NCI-H82 (cell line): ENCODE data around the gene PLCD3.
A peak's percentile ranks its signal among the peaks of the same experiment; 100 is the strongest.

ENCODE experiments used
- DNase-seq: peaks from one replicate; lab custom pipeline; 2025; lab: John Stamatoyannopoulos, UW

Gene PLCD3

DNA sequence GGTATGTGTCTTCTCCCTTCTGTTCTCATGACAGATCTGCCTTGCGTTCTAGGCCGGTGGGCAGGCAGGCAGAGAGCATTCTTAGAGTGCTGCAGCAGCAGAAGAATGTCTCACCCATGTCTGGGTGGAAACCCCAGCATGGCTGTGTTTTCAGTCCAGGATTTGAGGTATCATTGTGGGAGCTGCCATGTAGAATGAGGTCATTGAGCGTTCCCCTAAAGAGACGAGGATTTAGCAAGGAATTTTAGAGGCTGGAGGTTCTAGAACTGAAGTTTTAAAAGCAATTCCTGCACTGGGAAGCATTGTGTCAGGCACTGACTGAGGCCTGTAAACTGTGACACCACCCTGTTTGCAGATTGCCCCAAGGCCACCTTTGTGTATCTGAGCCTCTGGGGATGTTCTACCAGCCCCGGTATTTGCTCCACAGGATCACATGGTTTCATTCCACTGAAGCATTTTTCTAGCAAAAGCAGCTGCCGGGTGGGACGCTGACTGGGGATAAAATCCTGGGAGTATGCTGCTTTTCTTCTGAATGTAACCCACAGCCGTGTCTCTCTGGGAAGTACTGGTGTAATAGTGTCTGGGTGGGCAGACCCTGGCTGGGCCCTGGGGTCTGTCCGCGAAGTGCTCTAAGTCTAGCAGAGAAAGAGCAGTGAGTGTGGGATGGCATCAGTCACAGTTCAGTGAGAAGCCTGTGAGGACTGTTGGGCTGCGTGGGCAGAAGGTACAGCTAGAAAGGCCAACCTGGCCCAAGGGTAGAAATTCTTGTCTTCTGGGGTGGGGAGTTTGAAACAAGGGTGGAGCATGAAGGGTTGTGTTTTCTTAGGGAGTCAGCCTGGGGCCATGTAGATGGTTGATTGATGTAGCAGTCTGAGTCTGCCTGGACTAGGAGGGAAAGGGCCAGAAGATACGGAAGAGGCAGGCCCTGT is 30.2 kb downstream of the PLCD3 start:
- DNase-seq, result no peak

DNA sequence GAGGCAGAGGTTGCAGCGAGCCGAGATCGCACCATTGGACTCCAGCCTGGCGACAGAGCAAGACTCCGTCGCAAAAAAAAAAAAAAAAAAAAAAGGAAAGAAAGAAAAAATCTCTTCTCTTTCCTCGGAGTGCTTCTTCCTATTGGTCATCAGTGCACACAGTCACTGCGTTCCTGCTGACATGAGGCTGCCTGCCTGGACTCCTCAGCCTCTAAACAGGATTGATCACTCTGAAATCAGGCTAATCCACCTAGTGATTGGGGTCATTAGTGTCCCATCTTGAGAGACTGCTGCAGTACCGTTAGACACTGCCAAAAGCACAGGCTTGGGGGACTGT is 30.8 kb downstream of the PLCD3 start:
- no peak for DNase-seq

DNA sequence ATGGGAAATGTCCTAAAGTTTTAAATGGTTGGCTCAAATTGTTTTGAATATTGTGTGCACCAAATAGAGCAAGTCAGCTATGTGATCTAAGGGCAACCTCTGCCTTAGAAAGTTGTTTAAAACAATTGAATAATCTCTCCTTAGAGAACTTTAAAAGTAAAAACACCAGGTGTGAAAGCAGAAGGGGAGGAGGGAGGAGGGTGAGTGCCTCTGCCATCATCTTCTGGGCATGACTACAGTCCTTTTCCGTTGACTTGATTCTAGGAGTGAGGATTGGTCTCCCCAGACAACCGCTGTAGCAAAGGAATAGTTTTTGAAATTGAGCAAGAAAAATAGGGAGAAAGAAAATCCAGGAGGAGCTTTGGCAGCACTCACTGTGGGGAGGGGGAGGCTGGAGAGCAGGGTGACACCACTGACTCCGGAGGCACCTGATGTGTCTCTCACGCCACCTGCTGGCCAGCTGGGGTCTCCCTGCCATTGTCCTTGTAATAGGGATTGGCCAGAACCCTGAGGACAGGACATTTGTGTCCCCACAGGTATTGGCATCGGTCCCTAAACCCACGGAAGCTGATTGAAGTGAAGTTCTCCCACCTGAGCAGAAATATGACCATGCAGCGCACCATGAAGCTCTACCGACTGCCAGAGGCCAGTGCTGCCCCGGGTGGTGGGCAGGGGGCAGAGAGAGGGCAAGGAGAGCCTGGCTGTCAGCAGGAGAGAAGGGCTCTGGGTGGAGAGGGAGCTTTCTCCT is 33.3 kb downstream of the PLCD3 start:
- peak; percentile 92 for DNase-seq

DNA sequence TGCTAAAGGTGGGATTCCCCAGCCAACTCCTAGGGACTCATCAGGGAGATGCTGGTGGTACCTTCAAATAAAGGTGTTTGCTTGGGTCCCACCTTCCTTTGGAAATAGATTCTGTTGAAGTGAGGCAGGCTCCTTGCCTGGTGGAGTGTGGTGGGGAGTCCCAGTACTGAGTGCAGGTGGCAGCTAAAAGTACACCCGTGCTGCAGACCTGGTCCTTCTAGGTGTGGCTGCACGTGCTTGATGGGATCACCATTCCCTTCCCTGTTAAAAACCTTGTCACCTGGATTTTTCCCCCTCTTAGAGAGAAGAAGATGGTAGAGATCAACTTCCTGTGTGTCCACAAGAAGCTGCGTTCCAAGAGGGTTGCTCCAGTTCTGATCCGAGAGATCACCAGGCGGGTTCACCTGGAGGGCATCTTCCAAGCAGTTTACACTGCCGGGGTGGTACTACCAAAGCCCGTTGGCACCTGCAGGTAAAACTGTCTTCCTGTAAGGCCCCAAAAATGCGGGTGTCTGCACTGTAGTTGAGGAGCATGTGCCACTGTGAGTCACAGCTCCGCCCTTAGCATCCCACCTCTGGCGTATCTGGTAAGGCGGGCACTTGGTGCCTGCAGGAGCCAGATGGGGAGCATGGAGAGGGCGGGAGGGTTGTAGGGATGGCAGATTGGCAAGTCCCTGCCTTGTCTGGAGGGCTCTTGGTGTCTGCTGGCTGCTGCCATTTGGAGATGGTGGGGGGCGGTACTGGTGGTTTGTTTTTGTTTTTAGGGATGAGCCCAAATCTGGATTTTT is 34.0 kb downstream of the PLCD3 start:
- no peak for DNase-seq

DNA sequence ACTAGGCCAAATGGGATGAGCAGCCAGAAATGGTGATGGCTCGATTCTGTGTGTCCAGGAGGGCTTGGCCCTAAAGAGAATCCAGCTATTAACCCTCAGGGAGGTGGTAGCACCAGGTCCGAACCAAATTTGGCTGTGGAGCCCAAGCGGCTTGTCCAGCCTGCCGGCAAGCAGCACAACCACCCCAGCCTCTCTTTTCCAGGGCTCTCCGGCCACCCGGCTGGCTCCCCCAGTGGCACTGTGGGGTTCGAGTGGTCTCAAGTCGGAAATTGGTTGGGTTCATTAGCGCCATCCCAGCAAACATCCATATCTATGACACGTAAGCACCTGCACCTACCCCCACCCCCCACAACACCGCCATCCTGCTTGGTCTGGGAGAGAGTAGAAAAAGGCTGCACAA is 35.4 kb downstream of the PLCD3 start:
- DNase-seq, result no peak

DNA sequence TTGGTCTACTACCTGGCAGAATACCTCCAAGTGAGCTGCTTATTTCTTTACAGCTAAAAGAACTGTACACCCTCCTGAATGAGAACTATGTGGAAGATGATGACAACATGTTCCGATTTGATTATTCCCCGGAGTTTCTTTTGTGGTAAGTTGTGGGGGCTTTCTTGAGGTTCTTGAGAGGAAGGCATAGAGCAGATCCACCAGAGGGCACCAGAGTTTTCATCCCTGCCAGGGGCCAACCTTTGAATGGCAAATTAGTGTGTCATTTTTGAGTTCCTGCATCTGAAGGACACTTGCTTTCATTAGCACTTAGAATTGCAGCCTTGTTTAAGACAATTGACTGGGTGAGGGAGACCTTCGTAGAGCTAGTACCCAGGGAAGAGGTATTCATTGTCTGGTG is 36.2 kb downstream of the PLCD3 start:
- peak; percentile 50 for DNase-seq

DNA sequence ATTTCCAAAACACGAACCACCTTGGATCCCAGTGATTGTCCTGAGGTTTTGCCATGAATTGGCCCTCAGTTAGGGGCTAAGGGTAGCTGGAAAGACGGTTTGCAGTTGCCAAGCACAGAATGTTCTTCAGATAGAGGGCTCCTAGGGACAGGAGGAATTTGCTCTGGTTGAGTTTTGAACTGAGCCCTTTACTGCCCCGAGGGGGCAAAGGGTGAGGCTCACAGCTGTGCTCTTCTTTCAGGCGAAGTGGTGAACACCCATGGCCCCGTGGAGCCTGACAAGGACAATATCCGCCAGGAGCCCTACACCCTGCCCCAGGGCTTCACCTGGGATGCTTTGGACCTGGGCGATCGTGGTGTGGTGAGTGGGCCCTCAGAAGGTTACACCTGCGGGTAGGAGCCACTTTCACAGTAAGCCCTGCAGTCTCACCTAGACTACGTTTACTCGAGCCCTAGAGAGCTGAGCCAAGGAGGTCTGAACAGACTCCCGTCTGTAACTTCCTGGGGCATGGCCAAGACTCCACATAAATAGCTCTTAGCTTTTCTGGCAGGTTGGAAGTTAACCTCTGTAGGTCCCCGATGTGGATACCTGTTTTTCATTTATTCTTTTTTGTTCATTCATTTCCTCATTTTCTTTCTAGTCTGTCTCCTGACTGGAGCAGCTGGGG is 38.7 kb downstream of the PLCD3 start:
- DNase-seq, result no peak

DNA sequence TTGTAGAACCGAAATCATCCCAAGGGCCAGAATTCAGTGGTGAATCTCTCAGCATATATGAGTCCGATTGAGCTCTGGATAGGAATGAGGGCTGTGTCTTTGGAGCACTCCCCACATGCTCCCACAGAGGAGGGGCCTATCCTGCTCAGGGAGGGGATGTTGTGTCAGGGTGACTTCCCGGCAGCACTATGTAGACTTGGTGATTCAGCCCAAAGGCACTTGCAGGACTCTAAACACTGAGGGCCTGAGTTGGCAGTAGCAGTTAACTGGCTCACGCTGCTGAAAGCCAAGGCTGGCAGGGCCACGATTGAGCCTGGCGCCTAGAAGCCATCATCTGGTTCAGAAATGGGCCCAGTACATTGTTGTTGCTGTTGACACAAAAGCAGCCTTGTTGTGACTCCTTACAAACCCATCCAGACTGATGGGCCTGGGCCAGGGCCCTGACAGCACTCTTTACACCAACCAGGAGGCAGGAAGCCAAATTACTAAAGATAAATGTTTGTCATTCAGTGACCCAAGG is 39.3 kb downstream of the PLCD3 start:
- no peak for DNase-seq

DNA sequence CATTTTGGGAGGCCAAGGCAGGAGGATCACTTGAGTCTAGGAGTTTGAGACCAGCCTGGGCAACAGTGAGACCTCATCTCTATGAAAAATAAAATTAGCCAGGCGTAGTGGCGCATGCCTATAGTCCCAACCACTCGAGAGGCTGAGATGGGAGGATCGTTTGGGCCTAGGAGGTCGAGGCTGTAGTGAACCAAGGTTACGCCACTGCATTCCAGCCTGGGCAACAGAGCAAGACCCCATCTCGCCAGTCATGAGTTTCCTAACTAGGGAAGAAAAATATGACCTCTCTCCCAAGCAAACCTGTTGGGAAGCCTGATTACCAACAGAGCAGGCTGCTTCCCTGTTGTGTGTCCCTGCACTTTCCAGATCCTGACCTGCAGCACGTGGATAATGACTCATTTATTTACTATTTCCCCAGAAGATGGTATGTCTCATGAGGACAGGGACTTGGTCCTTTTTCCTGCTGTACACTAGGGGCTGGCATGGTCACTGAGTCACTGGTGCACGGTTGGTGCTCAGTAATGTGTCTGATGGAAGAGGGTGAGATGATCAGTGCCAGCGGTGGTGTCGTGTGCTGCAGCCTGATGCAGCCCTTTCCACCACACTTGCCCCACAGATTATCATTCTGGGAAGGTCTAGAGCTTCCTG is 40.4 kb downstream of the PLCD3 start:
- DNase-seq, result no peak

DNA sequence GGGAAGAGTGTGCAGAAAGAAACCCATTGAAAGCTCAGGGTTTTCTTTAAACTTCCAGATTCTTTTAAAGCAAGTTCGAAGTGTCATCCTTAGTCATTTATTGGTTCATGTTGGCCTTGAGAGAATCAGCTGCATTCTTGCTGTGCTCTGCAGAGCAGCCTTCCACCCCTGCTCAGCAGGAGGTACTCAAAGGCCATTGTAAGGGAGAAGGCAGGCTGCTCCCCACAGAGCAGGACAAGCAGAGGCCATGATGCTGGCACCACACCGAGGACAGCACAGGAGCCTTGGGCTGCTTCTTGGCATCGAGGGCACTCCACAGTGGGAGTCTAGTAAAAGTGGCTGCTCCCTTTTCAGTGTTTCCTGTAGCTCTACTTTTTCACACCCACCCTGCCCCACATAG is 41.6 kb downstream of the PLCD3 start:
- no peak for DNase-seq

DNA sequence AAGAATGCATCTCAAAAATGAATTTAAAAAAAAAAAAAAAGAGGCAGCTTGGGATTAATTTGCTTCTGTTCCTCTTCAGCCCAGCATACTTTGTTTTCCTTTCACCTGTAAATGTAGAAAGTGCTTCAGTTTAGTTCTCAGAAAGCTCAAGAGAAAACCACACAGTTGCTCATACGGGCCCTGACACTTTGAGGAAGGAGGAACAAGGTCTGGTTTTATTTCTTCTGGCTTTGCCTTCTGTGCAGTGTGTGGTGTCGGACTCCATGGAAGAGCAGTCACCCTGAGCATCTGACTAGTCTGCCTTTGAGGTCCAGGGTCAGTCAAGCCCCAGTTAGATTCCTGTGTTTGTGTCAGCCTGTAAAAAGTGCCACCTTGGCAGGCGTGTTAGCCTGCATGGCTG is 43.6 kb downstream of the PLCD3 start:
- DNase-seq, result no peak

DNA sequence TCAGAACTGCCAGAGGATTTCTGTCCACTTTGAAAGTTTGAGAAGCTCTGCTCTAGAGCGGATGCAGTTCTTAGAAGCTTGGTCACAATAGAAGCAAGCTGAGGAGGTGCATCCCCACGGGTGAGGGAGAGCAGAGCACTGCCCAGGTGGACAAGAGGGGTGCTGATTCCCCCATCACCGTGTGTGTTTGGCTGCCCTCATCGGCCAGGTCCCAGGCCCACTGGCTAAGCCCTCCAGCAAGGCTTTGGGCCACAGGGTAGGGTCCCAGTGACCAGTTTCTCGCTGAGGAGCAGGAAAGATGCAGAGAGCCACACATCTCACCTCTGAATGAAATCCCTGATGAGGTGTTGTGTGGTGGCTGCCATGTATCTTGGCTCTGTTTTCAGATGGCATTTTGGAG is 44.3 kb downstream of the PLCD3 start:
- no peak for DNase-seq

DNA sequence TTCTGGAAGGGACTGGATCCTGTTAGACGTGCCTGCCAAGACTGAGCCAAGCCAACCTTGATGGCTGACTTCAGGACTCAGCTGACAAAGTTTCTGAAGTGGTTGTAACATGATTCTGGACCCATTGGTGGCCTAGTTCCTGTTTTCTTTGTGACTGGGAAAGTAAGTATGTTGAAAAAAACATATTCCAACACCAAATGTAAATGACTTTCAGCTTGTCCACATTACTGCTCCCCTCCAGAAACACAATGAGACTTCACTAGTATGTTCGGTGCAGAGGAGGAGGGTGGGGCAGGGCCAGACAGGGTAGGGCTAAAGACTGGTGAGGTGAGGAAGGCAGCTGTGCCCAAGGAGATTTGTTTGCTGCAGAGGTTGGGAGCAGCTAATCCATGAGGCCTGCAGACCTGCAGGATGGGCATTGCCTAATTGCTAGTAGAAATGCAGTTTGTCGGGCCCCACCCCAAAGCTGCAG is 44.8 kb downstream of the PLCD3 start:
- no peak for DNase-seq

DNA sequence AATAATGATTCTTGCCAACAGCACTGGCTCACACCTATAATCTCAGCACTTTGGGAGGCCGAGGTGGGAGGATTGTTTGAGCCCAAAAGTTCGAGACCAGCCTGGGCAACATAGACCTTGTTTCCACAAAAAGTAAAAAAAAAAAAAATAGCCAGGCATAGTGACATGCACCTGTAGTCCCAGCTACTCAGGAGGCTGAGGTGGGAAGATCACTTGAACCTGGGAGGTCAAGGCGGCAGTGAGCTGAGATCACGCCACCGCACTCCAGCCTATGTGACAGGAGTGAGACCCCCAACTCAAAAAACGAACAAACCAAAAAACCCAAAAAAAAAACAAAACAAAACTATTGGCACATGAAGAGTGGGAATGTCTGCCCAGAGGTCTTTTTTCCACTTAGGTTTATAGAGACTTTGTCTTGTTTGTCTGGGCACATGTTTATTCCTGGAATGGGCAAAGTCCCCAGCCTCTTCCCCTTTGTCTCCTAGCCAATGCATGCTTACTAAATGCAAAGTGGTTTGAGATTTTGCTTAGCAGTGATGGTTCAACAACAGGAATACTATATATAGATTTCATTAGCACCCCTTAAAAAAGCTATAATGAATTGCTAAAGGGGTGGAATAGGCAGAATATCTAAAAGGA is 45.3 kb downstream of the PLCD3 start:
- DNase-seq, result no peak

DNA sequence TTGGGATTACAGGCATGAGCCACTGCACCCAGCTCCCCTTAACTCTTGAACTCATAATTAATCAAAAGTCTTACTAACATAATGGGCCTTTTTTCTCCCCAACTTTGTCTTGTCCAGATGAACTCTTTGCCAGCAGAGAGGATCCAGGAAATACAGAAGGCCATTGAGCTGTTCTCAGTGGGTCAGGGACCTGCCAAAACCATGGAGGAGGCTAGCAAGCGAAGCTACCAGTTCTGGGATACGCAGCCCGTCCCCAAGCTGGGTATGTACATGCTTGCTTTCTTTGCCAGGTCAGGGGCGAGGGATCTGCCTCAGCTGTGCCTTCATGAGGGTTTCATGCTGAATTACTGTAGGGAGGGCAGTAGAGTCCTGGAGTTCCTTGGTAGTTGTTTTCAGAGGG is 45.9 kb downstream of the PLCD3 start:
- DNase-seq, result no peak

DNA sequence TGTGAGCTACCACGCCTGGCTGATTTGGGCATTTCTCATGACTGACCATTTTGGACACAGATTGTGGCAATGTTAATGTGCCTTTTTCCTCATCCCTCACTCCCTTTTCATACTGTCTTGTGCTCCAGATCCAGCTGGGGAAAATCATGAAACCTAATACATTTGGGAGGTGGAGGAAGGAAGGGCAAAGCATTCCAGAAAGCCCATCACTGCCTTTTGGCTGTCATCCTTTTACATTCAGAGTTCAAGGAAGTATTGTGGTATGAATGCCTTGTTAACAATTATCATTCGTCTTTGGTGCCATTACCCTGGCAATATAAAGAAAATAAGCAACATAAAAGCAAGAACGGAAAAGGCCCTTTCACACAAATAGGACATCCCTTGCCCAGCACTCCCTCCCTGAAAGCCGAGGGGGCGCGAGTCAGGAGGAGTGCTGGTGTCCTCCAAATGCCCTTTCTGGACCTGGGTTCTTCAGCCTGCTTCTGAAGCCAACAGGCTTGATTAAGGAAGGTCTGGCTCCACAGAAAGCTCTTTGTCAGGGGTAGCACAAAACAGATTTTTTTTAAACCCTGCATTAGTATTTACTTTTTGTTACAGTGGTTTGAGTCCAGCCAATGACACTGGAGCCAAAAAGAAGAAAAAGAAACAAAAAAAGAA is 51.1 kb downstream of the PLCD3 start:
- DNase-seq, result no peak

DNA sequence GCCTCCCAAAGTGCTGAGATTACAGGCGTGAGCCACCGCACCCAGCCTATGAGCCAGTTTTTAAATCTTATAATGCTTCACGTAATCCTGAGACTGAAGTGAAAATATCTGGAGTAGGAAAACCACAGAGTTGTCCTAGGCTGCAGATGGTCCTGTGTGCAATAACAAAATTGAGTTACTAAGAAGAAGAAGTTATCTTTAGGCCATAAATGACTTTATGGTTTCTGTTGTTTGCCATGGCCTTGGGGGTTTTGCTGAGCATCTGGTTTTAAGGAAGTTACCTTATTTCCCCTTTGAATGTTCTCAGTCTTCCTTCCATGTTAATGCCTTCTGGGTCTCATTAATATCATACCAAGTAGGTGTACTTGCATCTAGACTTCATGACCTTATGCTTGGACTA is 54.7 kb downstream of the PLCD3 start:
- no peak for DNase-seq

DNA sequence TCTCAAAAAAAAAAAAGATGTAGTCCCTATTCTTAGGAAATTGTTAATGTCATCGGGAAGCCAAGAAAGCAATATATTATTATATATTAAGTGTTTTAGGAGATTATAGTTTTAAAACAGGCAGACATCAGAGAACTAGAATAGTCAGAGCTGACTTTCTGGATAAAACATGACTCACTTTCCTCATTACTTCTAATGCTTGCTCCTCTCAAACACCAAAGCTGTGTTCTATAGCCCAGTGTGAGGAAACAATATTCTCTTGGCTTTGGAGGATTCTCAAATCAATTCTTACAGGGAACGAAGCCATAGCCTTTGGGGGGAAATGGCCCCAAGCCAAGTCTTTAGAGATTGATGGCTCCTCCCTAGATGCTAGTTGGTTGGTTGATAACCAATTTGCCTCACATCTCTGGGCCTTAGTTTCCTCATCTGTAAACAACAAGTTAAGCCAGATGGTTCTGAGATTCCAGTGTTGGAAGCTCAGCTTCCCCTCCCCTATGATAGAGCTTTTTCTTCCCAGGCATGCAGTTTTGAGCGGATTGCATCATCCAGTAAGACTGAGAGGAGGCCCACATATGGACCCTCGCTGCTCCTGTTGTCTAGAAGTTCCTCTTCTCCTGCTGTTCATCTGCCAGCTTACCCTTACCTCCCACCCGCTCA is 58.8 kb downstream of the PLCD3 start:
- DNase-seq, result peak; percentile 74

DNA sequence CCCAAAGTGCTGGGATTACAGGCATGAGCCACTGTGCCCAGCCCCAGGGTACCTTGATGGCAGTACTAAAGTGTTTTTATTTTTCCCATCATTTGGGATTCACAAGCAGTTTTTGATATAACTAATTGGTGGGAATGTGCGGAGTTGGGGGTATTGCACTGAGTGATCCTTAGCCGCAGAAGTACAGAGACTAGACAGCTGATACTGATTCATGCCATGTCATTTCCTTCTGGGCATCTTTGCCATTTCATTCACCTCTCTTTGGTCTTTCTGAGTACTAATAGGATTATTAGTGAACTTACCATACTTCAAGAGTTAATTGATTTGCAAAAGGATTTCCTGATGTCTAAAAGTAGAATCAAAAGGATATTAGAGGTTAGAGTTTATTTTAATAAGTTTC is 61.5 kb downstream of the PLCD3 start:
- DNase-seq, result no peak

DNA sequence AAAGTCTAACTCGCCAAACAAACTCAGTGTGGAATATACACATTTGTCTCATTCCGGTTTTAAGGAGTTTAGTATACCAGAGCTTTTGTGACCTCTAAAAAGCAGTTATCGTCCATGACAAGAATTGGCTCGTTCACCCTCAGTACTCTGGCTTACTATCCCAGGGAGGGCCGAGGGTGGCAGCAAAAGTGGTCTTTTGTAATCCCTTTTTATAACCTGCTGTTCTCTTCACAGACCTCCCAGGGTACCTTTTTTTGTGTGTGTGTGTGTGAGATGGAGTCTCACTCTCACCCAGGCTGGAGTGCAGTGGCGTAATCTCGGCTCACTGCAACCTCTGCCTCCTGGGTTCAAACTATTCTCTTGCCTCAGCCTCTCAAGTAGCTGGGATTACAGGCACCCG is 62.3 kb downstream of the PLCD3 start:
- DNase-seq, result no peak
